T-helper 9 cell (primary cell): Measurements from ENCODE around the gene DCLK3.

Experiments
- DNase-seq: peaks from one replicate; pipeline ENCODE4 v3.0.0-alpha.2; 2020

Gene DCLK3

GRCh38 chr3:36663666-36664291, 100.6 kb downstream of the DCLK3 start:
- no peak for DNase-seq

GRCh38 chr3:36662626-36663025, 101.7 kb downstream of the DCLK3 start:
- DNase-seq = no peak
